Measurements from ENCODE around the gene KCND3.

DNA sequence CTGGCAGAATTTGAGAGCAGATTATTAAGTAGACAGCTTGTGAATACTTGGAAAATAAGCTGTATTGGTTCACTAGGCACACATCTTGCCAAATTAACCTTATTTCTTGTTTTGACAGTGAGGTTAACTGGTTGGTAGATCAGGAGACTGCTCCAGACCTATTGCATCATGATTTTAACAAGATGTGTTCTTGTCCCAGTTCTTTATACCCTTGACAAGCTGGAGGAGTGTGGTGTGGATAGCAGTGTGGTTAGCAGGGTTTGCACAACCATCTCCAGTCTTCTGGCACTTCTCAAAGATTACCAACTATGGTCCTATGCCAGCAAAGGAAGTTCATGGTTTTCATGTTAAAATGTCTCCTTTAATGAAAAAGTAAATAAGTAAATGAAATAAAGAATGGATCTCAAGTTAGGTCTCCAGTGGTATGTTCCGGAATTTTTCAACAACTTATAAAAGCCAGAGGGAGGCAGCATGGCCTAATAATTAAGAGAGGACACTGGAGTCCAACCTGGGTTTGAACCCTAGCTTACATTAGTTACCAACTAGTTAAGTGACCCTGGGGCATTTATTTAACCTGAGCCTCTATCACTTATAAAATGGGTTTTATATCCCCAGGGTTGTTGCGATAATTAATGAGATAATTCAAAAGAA, 199.7 kb downstream of the KCND3 start:
- no peak for TF ChIP-seq CTCF (conservative IDR thresholded peaks at IDR 0.05)
- no peak for TF ChIP-seq EZH2 (IDR thresholded peaks at IDR 0.05; ENCODE audit: low read depth)

Data from PC-9 (cell line).